Erythroblast (primary cell): ENCODE measurements around the gene SCYGR8.

ENCODE experiments used
- GATA1 ChIP-seq: IDR thresholded peaks from 2 replicates; pipeline ENCODE4 v1.6.1; 2011; ENCODE audit warnings: low read depth, mild to moderate bottlenecking, control low read depth, low read length, moderate library complexity
- POLR2A ChIP-seq: IDR thresholded peaks from 2 replicates; pipeline ENCODE4 v1.6.1; 2011; ENCODE audit warnings: mild to moderate bottlenecking, low read length

DNA sequence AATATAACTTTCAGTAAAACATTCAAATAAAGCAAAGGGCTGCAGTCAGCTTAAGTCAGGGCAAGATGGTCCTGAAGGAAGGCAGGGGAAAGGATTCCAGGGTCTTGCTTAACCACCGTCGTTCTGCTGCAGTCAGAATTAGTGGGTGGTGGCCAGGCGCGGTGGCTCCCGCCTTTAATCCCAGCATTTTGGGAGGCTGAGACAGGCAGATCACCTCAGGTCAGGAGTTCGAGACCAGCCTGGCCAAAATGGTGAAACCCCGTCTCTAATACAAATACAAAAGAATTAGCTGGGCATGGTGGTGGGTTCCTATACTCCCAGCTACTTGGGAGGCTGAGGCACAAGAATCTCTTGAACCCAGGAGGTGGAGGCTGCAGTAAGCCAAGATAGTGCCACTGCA, 34.7 kb upstream of the SCYGR8 start:
- TF ChIP-seq POLR2A (no peak), GATA1 (no peak)
